Mononuclear cell (primary cell): ENCODE data around the gene KLHL21. TPM values are rescaled to one million over a fixed set of nuclear protein-coding genes. Genes with fewer than 3 reads are reported as not detected.
"Not testable (repeated sequence)": the region's sequence is repeated elsewhere in the genome, so short reads cannot be mapped to it uniquely, and the experiment has no call there.

Experiments used
- H3K27me3 ChIP-seq: 2 replicates; pipeline ENCODE4 v1.6.0; 2011; ENCODE audit warnings: low read length, control low read depth; ENCODE audit not compliant: insufficient read depth
- H3K4me1 ChIP-seq: 2 replicates; pipeline ENCODE4 v1.5.1; 2011; ENCODE audit warnings: mild to moderate bottlenecking, low read length, control low read depth; ENCODE audit not compliant: insufficient read depth
- H3K4me3 ChIP-seq: 2 replicates; pipeline ENCODE4 v1.5.1; 2011; ENCODE audit warnings: mild to moderate bottlenecking, low read length, moderate library complexity
- H3K9me3 ChIP-seq: 2 replicates; pipeline ENCODE4 v1.5.1; 2011; ENCODE audit warnings: low read depth, mild to moderate bottlenecking, control low read depth, low read length
- total RNA-seq: library from RNA; depleted of rRNA; stranded (reverse); fragments of >200 nt; gene quantifications from one replicate; pipeline ENCODE4 v1.2.3, GENCODE V29; 2012

The KLHL21 gene, protein sequence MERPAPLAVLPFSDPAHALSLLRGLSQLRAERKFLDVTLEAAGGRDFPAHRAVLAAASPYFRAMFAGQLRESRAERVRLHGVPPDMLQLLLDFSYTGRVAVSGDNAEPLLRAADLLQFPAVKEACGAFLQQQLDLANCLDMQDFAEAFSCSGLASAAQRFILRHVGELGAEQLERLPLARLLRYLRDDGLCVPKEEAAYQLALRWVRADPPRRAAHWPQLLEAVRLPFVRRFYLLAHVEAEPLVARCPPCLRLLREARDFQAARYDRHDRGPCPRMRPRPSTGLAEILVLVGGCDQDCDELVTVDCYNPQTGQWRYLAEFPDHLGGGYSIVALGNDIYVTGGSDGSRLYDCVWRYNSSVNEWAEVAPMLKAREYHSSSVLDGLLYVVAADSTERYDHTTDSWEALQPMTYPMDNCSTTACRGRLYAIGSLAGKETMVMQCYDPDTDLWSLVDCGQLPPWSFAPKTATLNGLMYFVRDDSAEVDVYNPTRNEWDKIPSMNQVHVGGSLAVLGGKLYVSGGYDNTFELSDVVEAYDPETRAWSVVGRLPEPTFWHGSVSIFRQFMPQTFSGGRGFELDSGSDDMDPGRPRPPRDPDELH
- 57.4 TPM for total RNA-seq

DNA sequence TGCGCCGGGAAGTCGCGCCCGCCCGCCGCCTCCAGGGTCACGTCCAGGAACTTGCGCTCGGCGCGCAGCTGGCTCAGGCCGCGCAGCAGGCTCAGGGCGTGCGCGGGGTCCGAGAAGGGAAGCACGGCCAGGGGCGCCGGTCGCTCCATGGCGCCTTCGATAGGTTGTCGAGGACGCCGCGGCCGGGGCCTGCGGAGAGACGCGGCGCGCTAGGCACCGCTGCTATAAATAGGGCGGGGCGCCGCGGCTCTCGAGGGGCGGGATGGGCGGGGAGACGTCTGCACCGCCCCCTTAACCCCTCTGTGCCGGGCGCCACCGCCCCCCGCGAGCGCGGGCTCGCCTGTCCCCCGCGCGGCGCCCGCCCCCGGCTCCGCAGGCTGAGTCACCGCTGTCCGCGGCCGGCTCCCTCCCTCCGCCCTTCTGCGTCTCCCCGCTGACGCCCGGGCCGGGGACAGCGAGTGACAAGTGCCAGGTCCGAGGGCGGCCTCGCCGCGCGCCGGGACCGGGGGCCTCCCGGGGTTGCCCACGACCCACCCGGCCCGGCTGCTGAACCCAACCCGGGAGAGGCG is at the start of gene KLHL21:
KLHL21 (minus strand) TSS at position 201 of the 569 bp plus-strand sequence; CDS start at position 149, 52 bp downstream.
- peaks cover 47% of the 10 kb centered on the region for H3K4me1 ChIP-seq
- no peaks in the 10 kb centered on the region for H3K27me3 ChIP-seq
- peak within 1 kb of the TSS; percentile 84 for H3K4me3 ChIP-seq
- no peaks in the 10 kb centered on the region for H3K9me3 ChIP-seq

DNA sequence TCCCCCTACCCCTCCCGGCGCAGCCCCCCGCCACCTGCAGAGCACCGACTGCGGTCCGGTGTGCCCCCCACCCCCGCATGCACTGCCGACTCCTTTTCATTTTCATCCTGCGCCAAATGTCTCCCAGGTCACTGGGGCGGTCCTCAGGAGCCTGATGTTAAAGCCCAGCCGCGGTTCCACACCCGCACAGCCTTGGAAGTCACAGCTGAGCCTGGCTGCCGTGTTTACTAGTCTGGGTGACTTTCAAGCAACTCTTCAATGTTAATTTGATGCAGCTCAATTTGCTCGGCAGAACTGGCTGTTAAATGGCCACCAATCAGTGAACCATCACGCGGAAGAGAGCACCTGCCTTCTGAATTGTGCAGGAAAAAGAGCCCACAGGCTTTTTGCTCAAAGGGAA is 49.2 kb upstream of the KLHL21 start:
- Histone ChIP-seq H3K4me1 (no peaks in the 10 kb centered on the region), H3K4me3 (no peak overlapping the region), H3K27me3 (no peaks in the 10 kb centered on the region), H3K9me3 (no peaks in the 10 kb centered on the region)

DNA sequence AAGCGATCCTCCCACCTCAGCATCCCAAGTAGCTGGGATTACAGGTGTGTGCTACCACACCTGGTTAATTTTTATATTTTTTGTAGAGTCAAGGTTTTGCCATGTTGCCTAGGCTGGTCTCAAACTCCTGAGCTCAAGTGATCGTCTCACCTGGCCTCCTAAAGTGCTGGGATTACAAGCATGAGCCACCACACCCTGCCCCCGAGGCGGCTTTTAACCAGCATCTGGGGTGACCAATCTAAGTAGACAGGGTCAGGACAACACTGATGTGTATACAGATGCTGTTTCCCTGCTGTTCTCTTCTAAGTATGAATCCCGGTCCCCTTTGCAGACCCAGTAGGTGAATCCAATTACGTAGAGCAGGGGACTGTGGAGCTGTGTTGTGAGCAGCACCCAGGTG is 45.9 kb upstream of the KLHL21 start:
- Histone ChIP-seq H3K27me3 (no peaks in the 10 kb centered on the region), H3K4me1 (no peaks in the 10 kb centered on the region), H3K4me3 (no peak overlapping the region), H3K9me3 (no peaks in the 10 kb centered on the region)

DNA sequence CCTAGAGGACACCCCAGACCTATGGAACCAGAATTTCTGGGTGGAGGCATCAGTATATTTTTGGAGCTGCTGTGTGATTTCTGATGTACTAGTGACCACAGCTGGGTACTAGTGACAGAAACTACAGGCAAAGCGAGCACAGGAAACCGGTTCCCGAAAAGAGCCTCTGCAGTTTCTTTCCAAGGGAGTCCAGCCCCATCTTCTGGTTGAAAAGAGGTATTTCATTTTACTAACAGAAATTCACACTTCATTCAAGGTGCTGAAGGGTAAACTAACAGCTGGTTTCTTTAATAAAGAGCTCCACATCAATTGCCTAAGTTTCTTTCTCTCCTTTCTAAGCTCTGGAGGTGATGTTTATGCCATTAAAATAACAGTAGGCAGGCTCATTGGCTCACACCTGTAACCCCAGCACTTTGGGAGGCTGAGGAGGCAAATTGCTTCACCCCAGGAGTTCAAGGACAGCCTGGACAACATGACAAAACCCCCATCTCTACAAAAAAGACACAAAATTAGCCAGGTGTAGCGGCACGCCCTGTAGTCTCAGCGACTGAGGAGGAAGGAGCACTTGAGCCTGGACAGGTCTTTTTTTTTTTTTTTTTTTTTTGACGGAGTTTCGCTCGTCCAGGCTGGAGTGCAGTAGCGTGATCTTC is 44.0 kb upstream of the KLHL21 start:
- Histone ChIP-seq H3K27me3 (no peaks in the 10 kb centered on the region), H3K9me3 (no peaks in the 10 kb centered on the region), H3K4me1 (no peaks in the 10 kb centered on the region), H3K4me3 (no peak overlapping the region)

DNA sequence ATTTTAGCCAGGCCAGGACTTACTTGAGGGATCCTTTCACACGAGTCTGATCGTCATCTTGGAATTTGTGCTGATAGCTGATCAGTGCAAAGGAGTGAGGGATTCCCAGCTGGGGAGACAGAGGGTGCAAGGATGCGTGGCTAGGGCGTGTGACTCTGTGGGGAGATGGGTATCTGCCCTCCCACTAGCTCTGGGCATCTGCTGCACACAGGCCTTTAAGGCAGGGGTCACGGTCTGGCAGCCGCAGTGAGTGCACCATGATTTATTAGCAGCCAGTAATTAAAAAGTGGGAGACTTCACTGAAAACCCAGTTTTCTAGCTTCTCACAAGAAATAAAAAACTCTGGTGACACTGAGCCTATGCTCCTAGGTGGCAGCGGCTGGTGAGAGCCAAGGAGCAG is 42.3 kb upstream of the KLHL21 start:
- Histone ChIP-seq H3K9me3 (no peaks in the 10 kb centered on the region), H3K4me3 (no peak overlapping the region), H3K27me3 (no peaks in the 10 kb centered on the region), H3K4me1 (no peaks in the 10 kb centered on the region)

DNA sequence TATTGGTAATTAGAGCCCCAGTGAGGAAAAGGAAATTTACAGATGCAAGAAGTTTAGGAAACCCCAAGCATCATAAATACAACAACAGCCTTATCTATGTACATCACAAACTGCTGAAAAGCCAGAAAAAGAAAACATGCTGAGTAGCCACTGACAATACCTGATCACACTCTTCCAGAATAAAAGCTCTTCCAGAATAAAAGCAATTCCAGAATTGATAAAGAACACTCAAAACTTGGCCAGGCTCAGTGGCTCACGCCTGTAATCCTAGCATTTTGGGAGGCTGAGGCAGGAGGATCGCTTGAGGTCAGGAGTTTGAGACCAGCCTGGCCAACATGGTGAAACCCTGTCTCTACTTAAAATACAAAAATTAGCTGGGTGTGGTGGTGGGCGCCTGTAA is 38.2 kb upstream of the KLHL21 start:
- H3K27me3 ChIP-seq, H3K4me1 ChIP-seq, H3K4me3 ChIP-seq, H3K9me3 ChIP-seq: not testable (repeated sequence)

DNA sequence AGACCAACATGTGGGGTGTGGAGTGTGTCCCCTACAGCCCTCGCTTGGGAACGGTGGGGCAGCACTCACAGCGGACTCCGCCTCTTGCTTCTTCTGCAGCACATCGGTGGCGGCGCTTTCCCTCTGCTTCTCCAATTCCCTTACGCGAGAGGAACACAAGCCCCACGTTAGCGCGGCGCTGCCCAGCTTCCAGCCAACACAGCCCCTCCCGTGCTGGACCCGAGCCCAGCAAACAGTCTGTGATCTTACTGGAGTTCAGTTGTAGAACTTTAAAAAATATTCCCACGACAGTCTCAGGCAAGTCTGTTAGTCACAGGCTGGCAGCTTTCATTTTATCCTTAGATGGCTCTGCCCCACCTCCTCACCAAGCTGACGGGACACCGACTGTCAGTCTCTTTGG is 35.6 kb upstream of the KLHL21 start:
- H3K9me3 ChIP-seq = no peaks in the 10 kb centered on the region
- H3K4me1 ChIP-seq = no peaks in the 10 kb centered on the region
- H3K27me3 ChIP-seq = no peaks in the 10 kb centered on the region
- H3K4me3 ChIP-seq = no peak overlapping the region

DNA sequence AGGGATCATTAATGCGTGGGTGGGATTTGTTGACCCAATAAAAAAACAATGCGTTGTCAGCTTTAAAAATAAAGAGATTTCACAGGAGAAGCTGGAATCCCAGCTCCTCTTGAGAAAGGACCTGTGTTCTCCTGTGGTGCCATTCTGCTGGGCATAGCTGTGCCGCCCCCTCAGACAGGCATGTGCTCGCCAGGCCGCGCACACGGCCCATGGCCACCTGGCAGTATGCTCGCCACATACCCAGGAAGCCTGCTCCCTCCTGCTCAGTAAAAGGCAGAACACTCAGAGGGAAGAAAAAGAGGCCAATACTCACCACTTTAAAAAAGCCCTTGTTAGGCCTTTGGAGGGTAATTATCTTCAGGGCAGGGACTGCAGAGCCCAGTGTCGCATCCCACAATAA is 35.1 kb upstream of the KLHL21 start:
- Histone ChIP-seq H3K4me3 (no peak overlapping the region), H3K27me3 (no peaks in the 10 kb centered on the region), H3K9me3 (no peaks in the 10 kb centered on the region), H3K4me1 (no peaks in the 10 kb centered on the region)

DNA sequence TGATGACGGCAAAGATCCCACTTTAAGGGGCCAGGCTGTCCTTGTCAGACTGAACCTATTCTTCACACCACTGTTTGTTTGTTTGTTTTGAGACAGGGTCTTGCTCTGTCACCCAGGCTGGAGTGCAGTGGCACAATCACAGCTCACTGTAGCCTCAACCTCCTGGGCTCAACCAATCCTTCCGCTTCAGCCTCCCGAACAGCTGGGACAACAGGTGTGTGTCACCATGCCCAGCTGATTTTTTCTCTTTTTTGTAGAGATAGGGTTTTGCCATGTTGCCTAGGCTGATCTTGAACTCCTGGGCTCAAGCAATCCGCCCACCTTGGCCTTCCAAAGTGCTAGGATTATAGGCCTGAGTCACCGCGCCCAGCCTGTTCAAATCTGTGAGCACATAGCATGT is 34.1 kb upstream of the KLHL21 start:
- not testable (repeated sequence) for H3K9me3 ChIP-seq, H3K27me3 ChIP-seq, H3K4me3 ChIP-seq, H3K4me1 ChIP-seq

DNA sequence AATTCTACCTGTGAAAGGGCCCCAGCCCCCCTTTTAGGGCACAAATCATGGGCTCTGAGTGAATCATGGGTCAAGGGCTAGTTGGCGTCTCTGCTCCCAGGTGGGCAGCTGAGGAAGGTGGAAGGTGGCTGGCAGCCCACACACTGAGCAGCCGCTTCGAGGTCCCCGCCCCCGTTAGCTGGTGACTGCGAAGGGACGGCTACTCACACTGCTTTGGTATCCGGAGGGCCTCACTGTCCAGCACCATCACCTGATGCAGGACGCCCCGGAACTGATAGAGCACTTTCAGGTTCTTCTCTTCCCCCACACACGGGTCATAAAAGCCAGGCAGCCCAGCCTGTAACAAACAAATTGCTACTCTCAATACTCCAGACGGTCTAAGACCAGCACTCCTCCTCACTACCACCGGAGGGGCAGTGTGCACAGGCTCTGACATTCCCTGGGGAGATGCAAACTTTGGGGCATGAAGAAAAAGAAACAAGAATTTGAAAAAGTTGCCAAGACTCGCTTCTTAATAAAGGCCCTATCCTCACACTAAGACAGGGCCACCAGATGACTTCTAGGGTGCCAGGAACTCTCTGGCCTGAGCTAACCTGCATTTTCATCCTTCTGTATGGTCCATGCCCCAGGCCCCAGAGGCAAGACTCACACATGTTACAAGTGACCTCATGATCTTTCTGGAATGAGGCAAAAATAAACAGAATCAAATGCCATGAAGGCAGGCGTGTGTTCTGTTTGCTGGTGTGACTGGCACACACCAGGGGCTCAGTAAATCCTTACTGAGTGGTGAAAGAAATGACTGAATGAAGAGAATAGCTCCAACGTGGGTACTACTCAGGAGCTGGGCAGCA is 33.5 kb upstream of the KLHL21 start:
- H3K27me3 ChIP-seq = no peaks in the 10 kb centered on the region
- no peaks in the 10 kb centered on the region for H3K4me1 ChIP-seq
- no peaks in the 10 kb centered on the region for H3K9me3 ChIP-seq
- H3K4me3 ChIP-seq = no peak overlapping the region

DNA sequence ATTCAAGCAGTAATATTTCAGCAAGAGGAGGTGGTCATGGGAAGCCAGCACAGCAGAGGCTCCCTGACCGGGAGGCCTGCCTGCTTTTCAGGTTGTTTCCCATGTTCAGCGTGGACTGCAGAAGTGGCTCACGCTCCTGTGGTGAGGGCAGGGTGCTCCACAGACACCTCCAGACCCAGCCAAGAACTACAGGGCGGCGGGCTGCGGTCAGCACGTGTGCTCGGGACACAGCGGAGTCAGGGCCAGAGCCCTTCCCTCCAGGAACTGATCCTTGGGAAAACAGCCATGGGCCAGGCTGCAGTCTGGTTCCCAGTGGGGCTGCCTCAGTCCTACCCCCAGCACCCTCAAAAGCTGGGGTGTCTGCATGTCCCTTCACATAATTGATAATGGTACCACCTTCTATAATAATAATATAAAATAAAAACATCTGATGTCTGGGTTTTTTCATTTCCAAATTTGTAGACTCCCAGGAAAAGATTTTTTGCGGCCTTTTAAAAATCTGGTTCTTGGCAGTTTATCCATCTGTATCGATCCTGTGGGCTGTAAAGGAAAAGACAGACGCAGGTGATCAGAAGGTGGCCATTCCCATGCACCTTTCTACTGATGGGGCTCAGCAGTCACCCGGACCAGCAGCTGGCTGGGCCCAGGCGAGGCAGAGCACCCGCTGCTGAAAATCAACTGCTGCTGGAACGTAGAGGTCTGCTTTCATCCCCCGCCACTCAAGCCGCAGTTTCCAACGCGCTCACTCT is 32.7 kb upstream of the KLHL21 start:
- Histone ChIP-seq H3K4me1 (no peaks in the 10 kb centered on the region), H3K4me3 (no peak overlapping the region), H3K9me3 (no peaks in the 10 kb centered on the region), H3K27me3 (no peaks in the 10 kb centered on the region)

DNA sequence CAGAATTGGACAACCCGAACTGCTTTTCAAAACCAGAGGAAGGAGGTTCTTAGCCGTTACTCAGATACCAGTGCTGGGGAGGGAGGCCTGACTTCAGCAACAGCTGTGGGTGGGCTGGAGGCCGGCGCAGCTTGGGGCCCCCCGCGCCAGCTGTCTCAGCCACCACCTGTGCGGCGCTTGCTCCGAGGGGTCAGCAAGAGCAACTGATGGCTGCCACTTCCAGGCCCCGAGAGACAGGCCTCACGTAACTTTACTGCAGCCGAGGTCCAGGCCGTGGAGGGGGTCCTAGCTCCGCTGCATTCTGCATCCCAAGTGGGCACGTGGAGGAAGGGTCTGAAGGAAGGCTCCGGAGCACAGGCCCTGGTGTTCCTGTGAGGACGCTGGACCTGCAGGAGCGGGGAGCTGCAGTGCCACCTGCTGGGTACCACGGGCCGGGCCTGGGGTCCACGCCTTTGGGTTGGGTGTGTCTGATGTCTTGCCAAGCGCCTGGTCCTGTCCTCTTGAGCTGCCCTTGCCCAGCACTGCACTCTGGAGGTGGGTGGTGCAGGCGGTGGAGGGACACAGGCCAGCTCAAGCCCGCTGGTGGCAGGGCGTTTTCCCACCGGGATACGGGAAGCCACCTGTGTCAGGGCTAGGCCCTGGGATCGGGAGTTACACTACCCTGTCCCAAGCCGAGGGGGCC is 31.8 kb upstream of the KLHL21 start:
- Histone ChIP-seq H3K27me3 (no peaks in the 10 kb centered on the region), H3K4me1 (no peaks in the 10 kb centered on the region), H3K4me3 (no peak overlapping the region), H3K9me3 (no peaks in the 10 kb centered on the region)

DNA sequence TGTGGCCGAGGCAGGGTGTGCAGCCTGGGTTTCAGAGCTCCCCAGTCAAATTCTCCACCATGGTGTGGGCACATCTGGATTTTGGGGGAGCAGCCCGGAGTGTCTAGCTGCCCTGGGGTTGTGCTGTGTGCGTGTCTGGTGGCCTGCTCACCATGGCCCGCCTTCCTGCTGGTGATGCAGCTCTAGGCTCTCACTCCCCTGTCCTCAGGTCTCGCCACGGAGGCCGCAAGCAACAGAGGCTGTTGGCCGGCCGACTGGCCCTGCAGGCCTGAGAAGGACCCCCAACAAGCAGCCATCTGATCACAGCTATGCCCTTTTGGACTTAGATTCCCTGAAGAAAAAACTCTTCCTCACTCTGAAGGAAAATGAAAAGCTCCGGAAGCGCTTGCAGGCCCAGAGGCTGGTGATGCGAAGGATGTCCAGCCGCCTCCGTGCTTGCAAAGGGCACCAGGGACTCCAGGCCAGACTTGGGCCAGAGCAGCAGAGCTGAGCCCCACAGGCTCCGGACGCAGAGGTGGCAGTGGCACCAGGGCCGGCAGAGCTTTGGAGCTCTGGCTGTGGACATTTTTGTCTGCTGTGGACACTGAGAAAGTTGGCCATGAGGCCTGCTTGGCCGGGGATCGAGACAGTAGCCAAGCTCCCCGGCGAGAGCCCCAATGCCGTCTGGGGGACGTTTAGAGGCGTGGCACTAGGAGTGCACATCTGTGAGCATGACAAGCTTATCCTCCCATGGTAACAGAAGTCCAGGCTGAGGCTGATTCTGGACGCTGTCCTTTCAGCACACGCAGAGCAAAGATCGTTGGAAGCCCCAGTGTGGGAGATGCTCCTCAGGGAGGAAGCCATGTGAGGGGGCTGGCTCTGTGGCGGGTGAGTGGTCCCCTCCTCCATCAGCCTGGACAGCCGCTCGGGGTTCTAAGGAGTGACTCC is 30.2 kb upstream of the KLHL21 start:
- Histone ChIP-seq H3K27me3 (no peaks in the 10 kb centered on the region), H3K9me3 (no peaks in the 10 kb centered on the region), H3K4me3 (no peak overlapping the region), H3K4me1 (no peaks in the 10 kb centered on the region)
